Sciatic nerve (tissue), 2 donors: Measurements from ENCODE around the gene SDHB. TPM values are rescaled to one million over a fixed set of nuclear protein-coding genes. Genes with fewer than 3 reads are reported as not detected.
"Not testable (repeated sequence)": the region's sequence is repeated elsewhere in the genome, so short reads cannot be mapped to it uniquely, and the experiment has no call there.

ENCODE experiments used
- ATAC-seq: fragments of 200-7000 bp; cut with Tn5 transposase; one replicate; pipeline ENCODE4 v1.9.1; 2020; ENCODE audit warnings: mild to moderate bottlenecking, moderate library complexity
- DNase-seq: peaks from one replicate; pipeline ENCODE4 v3.0.0-alpha.2; 2020; ENCODE audit warnings: low spot score
- intact Hi-C: fragments of 100-400 bp; cut with DNase I; formaldehyde crosslinking; loops from one replicate; pipeline ENCODE4 v1.14.2; 2022
- total RNA-seq: library from RNA; stranded (reverse); fragmentation: NEBNext Ultra II Directional; extraction: Animal tissue kit (Norgen Biotek cat#: 25700); gene quantifications from one replicate; pipeline ENCODE4 v1.2.1, GENCODE V29; 2021
- donor health status: DM: no; HTN: no; CAD: no.
- donor health status: DM: no; HTN: no; CAD: no.

The SDHB gene
- total RNA-seq, 1 donor from 2014 or later: 69.4 TPM

DNA sequence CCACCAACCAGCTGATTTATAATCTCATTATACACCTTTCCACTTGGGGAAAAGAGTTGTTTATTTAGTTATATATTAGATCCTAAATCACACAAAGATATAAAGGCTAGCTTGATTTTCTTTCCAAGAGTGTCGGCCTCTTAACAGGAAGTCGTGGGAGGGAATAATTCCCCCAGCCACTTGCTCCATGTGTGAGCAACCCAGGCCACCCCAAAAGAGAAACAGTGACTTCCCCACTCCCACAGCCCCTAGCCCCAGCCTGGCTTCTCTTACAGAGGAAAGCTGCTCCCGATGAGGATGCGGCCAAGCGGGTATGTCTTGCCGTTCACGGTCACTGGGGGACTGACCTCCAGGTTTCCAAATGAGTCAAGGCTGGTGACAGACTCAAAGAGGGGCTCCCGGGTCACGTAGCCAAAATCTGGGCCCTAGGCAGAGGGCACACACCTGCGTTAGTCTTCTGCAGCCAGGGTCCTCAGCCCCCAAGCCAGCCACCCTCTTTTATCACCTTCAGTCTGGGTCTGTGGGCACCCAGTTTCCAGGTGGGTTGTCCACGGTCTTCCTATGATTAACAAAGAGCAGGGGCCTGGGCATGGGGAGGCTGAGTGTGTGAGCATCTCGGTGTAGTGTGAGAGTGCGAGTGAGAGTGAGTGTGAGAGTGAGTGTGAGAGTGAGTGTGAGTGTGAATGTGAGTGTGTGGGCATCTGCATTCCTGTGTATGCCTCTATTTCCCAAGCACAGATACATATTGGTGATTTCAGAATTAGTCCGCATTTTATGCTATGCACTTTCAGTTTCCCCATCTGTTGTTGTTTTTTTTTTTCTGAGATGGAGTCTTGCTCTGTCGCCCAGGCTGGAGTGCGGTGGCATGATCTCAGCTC, 25.4 kb upstream of the SDHB start:
- no peak for DNase-seq
- no peak for ATAC-seq
- intact Hi-C loops: no loop called here

GRCh38 chr1:17075470-17076255, 21.8 kb upstream of the SDHB start:
- ATAC-seq (no peak), DNase-seq (no peak)
- intact Hi-C loops: no loop called here

DNA sequence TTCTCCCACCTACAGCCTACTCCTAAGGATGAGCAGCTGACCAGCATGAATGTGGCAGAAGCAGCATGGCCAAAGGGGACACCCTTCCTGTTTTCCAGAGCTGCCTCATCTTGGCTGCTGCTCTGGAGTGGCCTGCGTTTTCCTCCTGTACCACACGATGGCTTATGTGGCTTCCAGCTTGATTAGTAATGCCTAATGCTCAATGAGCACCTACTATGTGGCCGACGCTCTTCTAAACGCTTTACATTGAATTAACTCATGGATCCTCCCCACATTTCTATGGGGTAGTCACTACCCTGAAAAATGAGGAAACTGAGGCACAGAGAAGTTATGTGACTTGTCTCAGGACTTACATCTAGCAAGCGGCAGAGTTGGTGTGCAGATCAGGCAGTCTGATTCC, 18.0 kb upstream of the SDHB start:
- DNase-seq (no peak), ATAC-seq (no peak)
- intact Hi-C loops: no loop called here

DNA sequence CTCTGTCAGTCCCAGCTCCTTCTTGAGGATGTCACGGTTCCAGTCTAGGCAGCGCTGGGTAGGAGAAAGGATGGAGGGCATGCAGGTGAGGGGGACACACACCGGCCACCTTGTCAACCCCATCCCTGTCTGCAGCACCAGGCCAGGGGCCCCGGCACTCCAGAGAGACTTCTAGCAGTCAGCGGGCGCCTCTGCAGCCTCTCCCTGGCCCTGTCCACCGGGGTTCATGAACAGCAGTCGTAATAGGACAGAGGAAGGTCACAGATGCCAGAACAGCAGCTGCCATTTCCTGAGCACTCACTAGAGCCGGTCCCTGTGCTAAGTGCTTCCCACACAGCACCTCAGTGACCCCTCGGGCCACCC, 16.3 kb upstream of the SDHB start:
- ATAC-seq (no peak), DNase-seq (no peak)
- intact Hi-C loops: no loop called here

GRCh38 chr1:17069452-17070162, 15.8 kb upstream of the SDHB start:
- intact Hi-C loops: no loop called here

DNA sequence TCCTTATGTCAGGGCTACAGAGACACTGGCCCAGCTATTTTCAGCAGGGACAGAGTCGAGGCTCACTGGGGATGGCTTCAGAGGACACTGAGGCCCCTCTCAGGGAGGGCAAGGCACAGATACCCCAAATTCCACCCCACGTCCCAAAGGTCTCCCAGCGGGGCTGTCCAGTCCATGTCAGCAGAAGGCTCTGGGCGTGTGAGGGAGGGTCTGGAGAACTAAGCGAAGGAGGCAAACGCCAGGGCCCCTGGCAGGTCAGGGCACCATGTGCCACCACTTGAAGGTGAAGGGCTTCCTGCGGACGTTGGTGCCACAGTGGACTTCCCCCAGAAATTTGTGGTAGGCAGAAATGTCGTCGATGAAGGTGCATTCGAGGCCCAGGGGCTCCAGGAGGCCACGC, 15.0 kb upstream of the SDHB start:
- ATAC-seq (no peak), DNase-seq (no peak)
- intact Hi-C loops: no loop called here

More at GRCh38 chr1:17069452-17070162, 15.8 kb upstream of the SDHB start:
- DNase-seq: no peak
- ATAC-seq: no peak

- no peak for DNase-seq
Observed at GRCh38 chr1:17067465-17068240, 13.8 kb upstream of the SDHB start.

GRCh38 chr1:17067069-17067426, 13.2 kb upstream of the SDHB start:
- DNase-seq: no peak
- ATAC-seq: no peak
- intact Hi-C loops: no loop called here

More at GRCh38 chr1:17067465-17068240, 13.8 kb upstream of the SDHB start:
- no peak for ATAC-seq
- intact Hi-C loops: no loop called here

DNA sequence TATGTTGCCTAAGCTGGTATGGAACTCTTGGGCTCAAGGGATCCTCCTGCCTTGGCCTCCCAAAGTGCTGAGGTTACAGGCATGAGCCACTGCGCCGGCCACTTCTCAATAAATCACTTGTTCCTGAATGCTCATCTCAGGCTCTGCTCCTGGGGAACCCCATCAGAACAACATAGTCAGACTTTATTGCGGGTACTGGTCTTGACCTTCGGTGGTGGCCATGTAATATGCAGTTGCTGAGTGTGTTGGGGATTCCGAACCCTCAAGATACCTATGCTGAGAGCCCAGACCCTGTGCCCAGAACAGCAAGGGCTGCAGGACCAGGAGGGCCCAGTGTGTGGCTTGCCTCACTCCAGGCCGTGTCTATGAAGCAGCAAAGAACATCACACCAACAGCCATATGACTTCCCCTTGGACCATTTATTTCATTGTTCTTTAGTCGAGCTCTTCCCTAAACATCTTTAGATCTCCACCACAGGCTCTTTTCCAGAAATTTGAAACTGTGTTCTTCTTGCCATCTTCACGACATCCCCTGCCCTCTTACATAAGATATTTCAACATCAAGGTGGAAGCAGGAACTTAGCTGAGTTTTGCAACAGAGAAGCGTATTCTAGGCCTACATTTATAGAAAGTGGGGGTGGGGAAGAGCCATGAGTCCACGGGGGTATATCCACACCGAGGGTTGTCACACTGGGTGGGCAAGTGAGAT, 12.7 kb upstream of the SDHB start:
- intact Hi-C loops: no loop called here
- DNase-seq: no peak
- ATAC-seq: no peak

DNA sequence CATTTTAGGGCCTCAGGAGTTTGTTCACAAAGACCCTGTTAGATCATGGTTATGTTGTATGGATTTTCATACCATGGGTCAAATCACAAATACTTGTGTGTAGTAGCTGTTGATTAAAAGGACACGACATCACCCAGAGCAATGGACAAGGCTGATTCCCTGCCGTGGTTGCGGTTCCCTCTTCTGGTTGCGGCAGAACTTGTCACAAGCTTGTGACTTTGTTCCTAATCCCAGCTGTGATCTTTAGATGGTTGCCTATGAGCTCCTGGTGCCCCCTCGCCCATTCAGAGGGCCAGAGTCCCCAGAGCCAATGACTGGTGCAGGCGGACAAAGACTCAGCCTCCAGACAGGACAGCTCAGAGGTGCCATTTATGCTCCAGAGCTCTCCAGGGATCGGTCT, 11.8 kb upstream of the SDHB start:
- DNase-seq: no peak
- intact Hi-C loops: no loop called here

DNA sequence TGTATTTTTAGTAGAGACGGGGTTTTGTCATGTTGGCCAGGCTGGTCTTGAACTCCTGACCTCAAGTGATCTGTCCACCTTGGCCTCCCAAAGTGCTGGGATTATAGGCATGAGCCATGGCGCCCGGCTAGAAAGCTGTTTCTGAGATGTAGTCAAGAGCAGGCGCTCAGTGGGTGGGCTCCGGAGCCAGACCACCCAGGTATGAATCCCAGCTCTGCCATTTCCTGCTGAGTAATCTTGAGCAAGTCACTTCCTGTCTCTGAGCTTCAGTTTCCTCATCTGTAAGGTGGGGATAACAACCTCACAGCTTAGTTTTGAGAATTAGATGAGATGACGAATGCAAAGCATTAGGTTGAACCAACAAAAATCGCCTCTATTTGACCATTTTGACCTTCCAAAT, 8.9 kb upstream of the SDHB start:
- not testable (repeated sequence) for DNase-seq

More for the DNA sequence above, 11.8 kb upstream of the SDHB start:
- ATAC-seq: no peak

GRCh38 chr1:17061892-17062291, 8.1 kb upstream of the SDHB start:
- no peak for ATAC-seq
- intact Hi-C loops: loop anchor here (5.0 kb wide), 1 partner anchor 175 kb away; no protein-coding TSS in a partner anchor
- no peak for DNase-seq

More for the DNA sequence above, 8.9 kb upstream of the SDHB start:
- intact Hi-C loops: loop anchor here (5.0 kb wide), 1 partner anchor 175 kb away; no protein-coding TSS in a partner anchor
- not testable (repeated sequence) for ATAC-seq

DNA sequence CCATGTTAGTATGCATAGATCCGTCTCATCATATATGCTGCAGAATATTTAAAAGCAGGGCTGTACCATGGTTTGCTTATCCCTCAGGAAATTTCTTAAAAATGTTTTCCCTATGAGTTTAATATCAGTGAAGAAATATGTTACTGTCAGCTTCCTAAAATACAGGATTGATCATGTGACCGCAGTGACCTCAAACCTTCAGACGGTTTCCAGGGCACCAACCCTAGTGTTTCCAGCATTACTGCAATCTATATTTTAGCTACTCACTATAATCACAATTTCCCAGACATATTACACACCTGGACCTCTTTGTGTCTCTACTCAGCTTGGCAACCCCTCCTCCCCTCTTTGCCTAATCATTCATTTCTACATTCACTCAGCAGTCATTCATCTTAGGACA, 7.7 kb upstream of the SDHB start:
- DNase-seq (no peak), ATAC-seq (no peak)
- intact Hi-C loops: loop anchor here (5.0 kb wide), 1 partner anchor 176 kb away; no protein-coding TSS in a partner anchor

DNA sequence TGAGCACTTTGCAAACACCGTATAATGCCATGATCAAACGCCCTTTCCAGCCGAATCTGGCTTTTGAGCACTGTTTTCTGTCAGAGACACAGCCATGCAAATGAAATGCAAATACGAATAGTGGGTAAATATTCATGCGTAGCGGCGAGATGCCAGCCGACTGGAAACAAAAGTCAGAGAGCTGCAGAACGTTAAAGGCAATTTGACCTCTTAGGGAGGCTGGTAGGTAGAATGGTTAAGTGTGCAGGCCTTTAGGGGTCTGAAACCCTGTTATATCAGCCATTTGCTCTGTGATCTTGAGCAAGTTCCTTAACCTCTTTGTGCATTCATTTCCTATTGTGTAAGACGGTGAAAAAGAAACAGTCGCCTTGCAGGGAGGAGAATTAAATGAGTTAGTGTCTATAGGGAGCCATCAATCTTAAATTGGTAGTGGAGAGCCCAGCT, 6.5 kb upstream of the SDHB start:
- DNase-seq (no peak), ATAC-seq (no peak)
- intact Hi-C loops: loop anchor here (5.0 kb wide), 1 partner anchor 177 kb away; no protein-coding TSS in a partner anchor

DNA sequence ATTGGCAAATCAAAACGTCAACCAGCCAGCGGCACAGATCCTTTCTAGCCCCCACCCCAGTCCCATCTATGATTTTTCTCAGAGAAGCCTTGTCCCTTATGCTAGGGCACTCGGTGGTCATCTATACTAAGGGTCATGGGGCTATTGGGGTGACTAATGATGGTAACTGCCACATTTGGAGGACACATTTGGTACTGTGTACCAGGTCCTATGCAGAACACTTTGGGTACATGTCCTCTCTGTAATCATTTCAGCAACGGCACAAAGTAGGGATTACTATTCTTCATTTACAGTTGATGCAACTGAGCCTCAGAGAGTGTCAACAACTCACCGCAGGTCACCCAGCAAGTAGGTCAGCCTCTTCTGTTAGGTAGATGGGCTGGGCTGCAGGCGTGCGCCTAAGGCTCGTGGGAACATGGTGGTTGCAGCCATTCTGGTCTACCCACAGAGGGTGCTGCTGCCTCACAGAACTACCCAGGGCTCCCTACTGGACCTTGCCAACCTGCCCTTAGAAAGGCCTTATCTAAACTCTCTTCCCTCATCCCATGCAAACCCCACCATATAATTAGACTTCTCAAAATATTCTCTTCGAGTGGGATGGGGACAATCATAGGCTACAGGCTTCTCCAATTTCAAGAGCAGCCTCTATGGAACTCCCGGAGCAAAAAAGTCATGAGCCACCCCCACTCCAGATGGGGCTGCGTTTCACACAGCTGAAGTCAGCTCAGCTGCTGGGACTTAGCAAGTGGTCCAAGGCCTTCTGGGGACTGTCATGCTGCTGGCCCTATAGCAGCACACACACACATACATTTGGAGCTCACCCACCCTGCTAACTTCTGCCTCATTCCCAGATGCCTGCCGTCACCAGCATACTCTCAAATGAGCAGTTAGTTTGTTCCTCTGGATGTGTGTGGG, 5.8 kb upstream of the SDHB start:
- intact Hi-C loops: loop anchor here (5.0 kb wide), 1 partner anchor 178 kb away; no protein-coding TSS in a partner anchor
- ATAC-seq: peak; percentile 83
- peak; percentile 74 for DNase-seq

DNA sequence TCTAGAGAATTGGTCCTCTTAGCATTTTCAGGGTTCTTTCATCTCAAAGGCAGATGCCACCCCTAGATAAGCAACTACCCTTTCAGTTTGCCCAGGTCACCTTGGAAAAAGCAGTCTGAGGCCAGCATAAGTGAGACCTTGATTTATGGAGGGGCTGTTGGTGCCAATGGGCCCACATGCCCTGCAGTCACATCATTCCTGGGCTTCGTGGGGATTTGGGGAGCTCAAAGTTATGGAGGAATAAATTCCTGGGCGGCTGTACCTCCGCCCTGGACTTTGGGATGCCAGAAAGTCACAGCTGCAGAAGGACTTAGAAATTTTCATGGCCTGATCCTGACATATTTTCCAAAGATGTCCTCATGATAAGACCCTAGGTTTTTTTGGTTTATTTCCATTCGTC, 2.7 kb upstream of the SDHB start:
- DNase-seq: no peak
- intact Hi-C loops: no loop called here
- ATAC-seq: no peak

GRCh38 chr1:17055801-17056200, 2.0 kb upstream of the SDHB start:
- ATAC-seq: no peak
- intact Hi-C loops: no loop called here
- DNase-seq: no peak
